ENCODE measurements around the gene CTSA.
"Not testable (repeated sequence)": the region's sequence is repeated elsewhere in the genome, so short reads cannot be mapped to it uniquely, and the experiment has no call there.

CTSA gene

GRCh38 chr20:45896641-45897161 is 5.6 kb downstream of the CTSA start:
- DNase-seq (ENCODE audit: low read depth): no peak

GRCh38 chr20:45897289-45897688 is 6.2 kb downstream of the CTSA start:
- DNase-seq (ENCODE audit: low read depth): no peak

- DNase-seq (ENCODE audit: low read depth): no peak
Measured at GRCh38 chr20:45897692-45898091, 6.6 kb downstream of the CTSA start.

GRCh38 chr20:45898285-45898684 is 7.2 kb downstream of the CTSA start:
- DNase-seq (ENCODE audit: low read depth): no peak

- DNase-seq (ENCODE audit: low read depth): no peak
Measured at GRCh38 chr20:45899046-45899835, 8.1 kb downstream of the CTSA start.

GRCh38 chr20:45901332-45901731 is 10.2 kb downstream of the CTSA start:
- DNase-seq (ENCODE audit: low read depth): not testable (repeated sequence)

- no peak for DNase-seq (ENCODE audit: low read depth)
Measured at GRCh38 chr20:45902199-45902701, 11.1 kb downstream of the CTSA start.

- DNase-seq (ENCODE audit: low read depth): no peak
Measured at GRCh38 chr20:45904583-45905504, 13.7 kb downstream of the CTSA start.

GRCh38 chr20:45905505-45906079 is 14.5 kb downstream of the CTSA start:
- no peak for DNase-seq (ENCODE audit: low read depth)

- no peak for DNase-seq (ENCODE audit: low read depth)
Measured at GRCh38 chr20:45907219-45907948, 16.2 kb downstream of the CTSA start.

- DNase-seq (ENCODE audit: low read depth): no peak
Measured at GRCh38 chr20:45908084-45908483, 16.9 kb downstream of the CTSA start.

GRCh38 chr20:45909336-45909808 is 18.2 kb downstream of the CTSA start:
- DNase-seq (ENCODE audit: low read depth): no peak

GRCh38 chr20:45909817-45910669 is 18.9 kb downstream of the CTSA start:
- no peak for DNase-seq (ENCODE audit: low read depth)

GRCh38 chr20:45910670-45911485 is 19.7 kb downstream of the CTSA start:
- peak; percentile 79 for DNase-seq (ENCODE audit: low read depth)

GRCh38 chr20:45911486-45912343 is 20.6 kb downstream of the CTSA start, which contains the start of gene PLTP:
Gene PLTP, minus strand, starts transcription at chr20:45912155. Its CDS starts 703 bp downstream, at chr20:45911452.
- DNase-seq (ENCODE audit: low read depth): no peak

GRCh38 chr20:45912344-45912682 is 21.2 kb downstream of the CTSA start:
- DNase-seq (ENCODE audit: low read depth): no peak

- no peak for DNase-seq (ENCODE audit: low read depth)
Measured at GRCh38 chr20:45913116-45913515, 22.0 kb downstream of the CTSA start.

GRCh38 chr20:45917790-45918141 is 26.6 kb downstream of the CTSA start:
- DNase-seq (ENCODE audit: low read depth): no peak

Measured in stimulated activated CD4-positive, alpha-beta T cell treated with anti-CD3 and anti-CD28 coated beads, Interleukin-2, amount 100 ng/mL, for 4 hours (primary cell).